Peyer's patch (tissue), 4 donors: ENCODE measurements around the gene SMDT1. TPM values are rescaled to one million over a fixed set of nuclear protein-coding genes. Genes with fewer than 3 reads are reported as not detected.
A peak's percentile ranks its signal among the peaks of the same experiment; 100 is the strongest.

Source experiments
- DNase-seq, 3 donors: peaks; one replicate each; pipeline ENCODE4 v3.0.0-alpha.2; 2017 to 2019
- H3K27ac ChIP-seq, 4 donors: fragments of 200-600 bp; sonication (generic); one replicate each; pipeline ENCODE4 v1.5.1; 2016 to 2019
- H3K27me3 ChIP-seq, 2 donors: fragments of 200-600 bp; sonication (generic); one replicate each; pipeline ENCODE4 v1.5.1; 2019
- H3K36me3 ChIP-seq, 3 donors: fragments of 200-600 bp; sonication (generic); one replicate each; pipeline ENCODE4 v1.5.1; 2016 to 2019
- H3K4me1 ChIP-seq, 4 donors: fragments of 200-600 bp; sonication (generic); one replicate each; pipeline ENCODE4 v1.5.1; 2016 to 2019
- H3K4me3 ChIP-seq, 4 donors: fragments of 200-600 bp; sonication (generic); 1 replicate in 3 of 4; 2 replicates in 1 of 4; pipeline ENCODE4 v1.5.1; 2016 to 2019; ENCODE audit warnings: mild to moderate bottlenecking in 1 of 4
- H3K9me3 ChIP-seq, 4 donors: fragments of 200-600 bp; sonication (generic); one replicate each; pipeline ENCODE4 v1.5.1; 2016 to 2019; ENCODE audit warnings: mild to moderate bottlenecking in 1 of 4
- POLR2A ChIP-seq, 2 donors: fragments of 450-650 bp; IDR thresholded peaks; one replicate each; pipeline ENCODE4 v1.5.1; 2017; ENCODE audit warnings: antibody characterized with exemption in 2 of 2, mild to moderate bottlenecking in 2 of 2, moderate library complexity in 2 of 2
- total RNA-seq, 4 donors: library from RNA; depleted of rRNA; stranded (reverse); fragments of >200 nt; gene quantifications; one replicate each; pipeline ENCODE4 v1.1.0, GENCODE V29; 2016
- TF ChIP-seq, protein P1 (sequence below), 6 experiments: fragments of 450-650 bp in 4 of 6; fragments of 200-600 bp in 2 of 6; sonication (generic) in 1 of 6; IDR thresholded peaks; one replicate each; pipeline ENCODE4 v1.5.1; 2017 to 2019; ENCODE audit warnings: antibody characterized with exemption in 6 of 6, mild to moderate bottlenecking in 3 of 6, moderate library complexity in 1 of 6

Gene SMDT1
- total RNA-seq, 4 donors from 2014 or later, result 9.9 to 18.2 (median 17.0) TPM

- H3K36me3 ChIP-seq, result peaks cover 0 to 11% (median 0%) of the 10 kb centered on the region in 3 donors
- DNase-seq, result peak in 1 of 3 donors; percentile 48
- no peaks in the 10 kb centered on the region for H3K9me3 ChIP-seq
- no peak for TF ChIP-seq POLR2A (IDR thresholded peaks at IDR 0.05)
- TF ChIP-seq, protein P1, sequence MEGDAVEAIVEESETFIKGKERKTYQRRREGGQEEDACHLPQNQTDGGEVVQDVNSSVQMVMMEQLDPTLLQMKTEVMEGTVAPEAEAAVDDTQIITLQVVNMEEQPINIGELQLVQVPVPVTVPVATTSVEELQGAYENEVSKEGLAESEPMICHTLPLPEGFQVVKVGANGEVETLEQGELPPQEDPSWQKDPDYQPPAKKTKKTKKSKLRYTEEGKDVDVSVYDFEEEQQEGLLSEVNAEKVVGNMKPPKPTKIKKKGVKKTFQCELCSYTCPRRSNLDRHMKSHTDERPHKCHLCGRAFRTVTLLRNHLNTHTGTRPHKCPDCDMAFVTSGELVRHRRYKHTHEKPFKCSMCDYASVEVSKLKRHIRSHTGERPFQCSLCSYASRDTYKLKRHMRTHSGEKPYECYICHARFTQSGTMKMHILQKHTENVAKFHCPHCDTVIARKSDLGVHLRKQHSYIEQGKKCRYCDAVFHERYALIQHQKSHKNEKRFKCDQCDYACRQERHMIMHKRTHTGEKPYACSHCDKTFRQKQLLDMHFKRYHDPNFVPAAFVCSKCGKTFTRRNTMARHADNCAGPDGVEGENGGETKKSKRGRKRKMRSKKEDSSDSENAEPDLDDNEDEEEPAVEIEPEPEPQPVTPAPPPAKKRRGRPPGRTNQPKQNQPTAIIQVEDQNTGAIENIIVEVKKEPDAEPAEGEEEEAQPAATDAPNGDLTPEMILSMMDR (IDR thresholded peaks at IDR 0.05), result no peak
- H3K4me3 ChIP-seq, result no peak overlapping the region
- no peaks in the 10 kb centered on the region for H3K27me3 ChIP-seq
- H3K4me1 ChIP-seq, result peaks cover 0 to 31% (median 8%) of the 10 kb centered on the region in 4 donors
- peak overlapping the region in 3 of 4 donors; percentile 97 to 99 (median 97) for H3K27ac ChIP-seq
Observed at GRCh38 chr22:42077486-42078125, 1.9 kb upstream of the SMDT1 start.

- no peaks in the 10 kb centered on the region for H3K9me3 ChIP-seq
- TF ChIP-seq POLR2A (IDR thresholded peaks at IDR 0.05), result no peak
- TF ChIP-seq, protein P1 (IDR thresholded peaks at IDR 0.05), result no peak
- peak overlapping the region; percentile 60 to 74 (median 72) for H3K4me3 ChIP-seq
- H3K27ac ChIP-seq, result peak overlapping the region; percentile 97 to 99 (median 98)
- peak in 1 of 3 donors; percentile 55 for DNase-seq
- H3K36me3 ChIP-seq, result peaks cover 0 to 22% (median 0%) of the 10 kb centered on the region in 3 donors
- H3K4me1 ChIP-seq, result peaks cover 0 to 29% (median 8%) of the 10 kb centered on the region in 4 donors
- H3K27me3 ChIP-seq, result no peaks in the 10 kb centered on the region
Observed at GRCh38 chr22:42078469-42079318, 806 bp upstream of the SMDT1 start.

DNA sequence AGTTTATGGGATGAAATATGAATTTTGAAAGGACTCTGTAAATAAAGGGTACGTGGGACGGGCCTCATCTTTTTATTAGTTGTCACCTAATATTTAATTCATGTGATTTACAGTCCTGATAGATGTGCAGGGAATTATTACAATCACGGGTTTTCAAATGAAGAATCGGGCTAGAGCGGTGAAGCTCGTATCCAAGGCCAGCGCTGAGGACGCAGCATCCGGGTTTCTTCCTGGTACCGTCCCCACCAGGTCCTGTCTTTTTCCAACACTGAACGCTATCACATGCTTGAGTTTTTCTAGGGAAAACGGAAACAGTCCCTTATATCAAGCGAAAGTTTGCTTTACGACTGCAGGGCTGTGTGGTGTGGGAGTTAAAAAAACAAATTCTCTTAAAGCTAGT lies 787 bp downstream of the SMDT1 start:
- H3K36me3 ChIP-seq, result peaks cover 0 to 37% (median 0%) of the 10 kb centered on the region in 3 donors
- H3K4me3 ChIP-seq, result peak overlapping the region; percentile 60 to 74 (median 72)
- peak overlapping the region; percentile 97 to 99 (median 98) for H3K27ac ChIP-seq
- no peaks in the 10 kb centered on the region for H3K9me3 ChIP-seq
- TF ChIP-seq POLR2A (IDR thresholded peaks at IDR 0.05), result no peak
- TF ChIP-seq, protein P1 (IDR thresholded peaks at IDR 0.05), result no peak
- no peaks in the 10 kb centered on the region for H3K27me3 ChIP-seq
- peak in 2 of 3 donors; percentile 46 to 66 for DNase-seq
- H3K4me1 ChIP-seq, result peaks cover 0 to 26% (median 6%) of the 10 kb centered on the region in 4 donors

GRCh38 chr22:42083119-42083518 lies 3.6 kb downstream of the SMDT1 start:
- TF ChIP-seq, protein P1 (IDR thresholded peaks at IDR 0.05), result no peak
- TF ChIP-seq POLR2A (IDR thresholded peaks at IDR 0.05), result no peak
- Histone ChIP-seq H3K4me1 (peaks cover 0 to 20% (median 6%) of the 10 kb centered on the region in 4 donors), H3K36me3 (peaks cover 0 to 52% (median 0%) of the 10 kb centered on the region in 3 donors)

GRCh38 chr22:42084874-42085273 lies 5.4 kb downstream of the SMDT1 start:
- peaks cover 0 to 55% (median 0%) of the 10 kb centered on the region in 3 donors for H3K36me3 ChIP-seq
- H3K4me3 ChIP-seq, result no peak overlapping the region
- no peak for TF ChIP-seq POLR2A (IDR thresholded peaks at IDR 0.05)
- TF ChIP-seq, protein P1 (IDR thresholded peaks at IDR 0.05), result no peak
- no peaks in the 10 kb centered on the region for H3K27me3 ChIP-seq
- no peaks in the 10 kb centered on the region for H3K9me3 ChIP-seq
- peaks cover 0 to 23% (median 3%) of the 10 kb centered on the region in 4 donors for H3K4me1 ChIP-seq
- H3K27ac ChIP-seq, result no peak overlapping the region
- DNase-seq, result no peak

More at GRCh38 chr22:42083119-42083518, 3.6 kb downstream of the SMDT1 start:
- no peak overlapping the region for H3K4me3 ChIP-seq
- peak in 1 of 3 donors; percentile 33 for DNase-seq
- H3K9me3 ChIP-seq, result no peaks in the 10 kb centered on the region
- H3K27me3 ChIP-seq, result no peaks in the 10 kb centered on the region
- no peak overlapping the region for H3K27ac ChIP-seq
